Kidney (tissue), 14 donors: ENCODE results near the gene CD40. TPM values are rescaled to one million over a fixed set of nuclear protein-coding genes. Genes with fewer than 3 reads are reported as not detected.

Experiments
- DNase-seq, 5 donors: peaks; one replicate each; pipeline ENCODE4 v3.0.0-alpha.2; 2013 to 2020
- FAIRE-seq: peaks from 2 replicates; lab custom pipeline; 2012; peaks lifted over from hg19 to GRCh38; lab: Jason Lieb, UNC
- H3K27ac ChIP-seq, 2 donors: one replicate each; pipeline ENCODE4 v1.7.0; 2013; ENCODE audit warnings: low read depth in 2 of 2, low read length in 2 of 2, inconsistent platforms in 1 of 2
- H3K27me3 ChIP-seq: one replicate; pipeline ENCODE4 v1.7.1; 2013; ENCODE audit warnings: low read length, inconsistent platforms; ENCODE audit not compliant: control insufficient read depth, insufficient read depth
- H3K36me3 ChIP-seq, 3 donors: one replicate each; pipeline versions ENCODE4 v1.7.0 to v1.7.1; 2013; ENCODE audit warnings: low read length in 3 of 3, control low read depth in 1 of 3, inconsistent platforms in 1 of 3; ENCODE audit not compliant: insufficient read depth in 3 of 3, control insufficient read depth in 2 of 3
- H3K4me1 ChIP-seq, 3 donors: one replicate each; pipeline versions ENCODE4 v1.7.0 to v1.7.1; 2013; ENCODE audit warnings: low read length in 3 of 3, inconsistent platforms in 1 of 3, low read depth in 1 of 3; ENCODE audit not compliant: control insufficient read depth in 2 of 3, insufficient read depth in 2 of 3
- H3K4me3 ChIP-seq, 3 donors: one replicate each; pipeline versions ENCODE4 v1.7.0 to v1.8.1; 2013; ENCODE audit warnings: low read length in 3 of 3, control low read depth in 1 of 3, inconsistent platforms in 1 of 3
- H3K9ac ChIP-seq, 3 donors: one replicate each; pipeline versions ENCODE4 v1.7.0 to v1.7.1; 2013; ENCODE audit warnings: low read length in 3 of 3, control low read depth in 1 of 3, inconsistent platforms in 1 of 3
- H3K9me3 ChIP-seq, 3 donors: one replicate each; pipeline versions ENCODE4 v1.7.0 to v1.7.1; 2013; ENCODE audit warnings: low read length in 3 of 3, control low read depth in 1 of 3, inconsistent platforms in 1 of 3; ENCODE audit not compliant: control insufficient read depth in 2 of 3, insufficient read depth in 1 of 3
- CTCF ChIP-seq: IDR thresholded peaks from 3 replicates; pipeline ENCODE4 v1.5.1; 2012; ENCODE audit warnings: mild to moderate bottlenecking, moderate library complexity, borderline replicate concordance; ENCODE audit not compliant: insufficient read depth; ENCODE audit errors: extremely low read depth
- intact Hi-C: fragments of 100-400 bp; cut with DNase I; formaldehyde crosslinking; loops from one replicate; pipeline ENCODE4 v1.11.1; 2022
- polyA plus RNA-seq: library from polyadenylated mRNA; stranded (reverse); fragments of 350-450 nt; fragmentation: Illumina TruSeq; extraction: RNeasy Lipid Tissue Mini Kit (QIAGEN cat#74804); gene quantifications from one replicate; pipeline ENCODE4 v1.2.3, GENCODE V29; 2014; ENCODE audit warnings: low read depth, low replicate concordance; ENCODE audit not compliant: insufficient read depth
- total RNA-seq: library from RNA; stranded (reverse); fragmentation: NEBNext Ultra II Directional; extraction: Animal tissue kit (Norgen Biotek cat#: 25700); gene quantifications from one replicate; pipeline ENCODE4 v1.2.1, GENCODE V29; 2021
- donor health status: control.
- donor health status: control.
- donor health status: control.
- donor health status: control.
- donor health status: control.
- donor health status: DM: yes; HTN: yes; CAD: no.
- donor health status: Normal renal cell carcinoma (clear cell type).

CD40 gene
- total and polyA plus RNA-seq, 2 donors from 2014 or later: 15.7 to 25.2 TPM

- DNase-seq: no peak
- intact Hi-C loops: no loop called here
- Histone ChIP-seq H3K27me3 (no peaks in the 10 kb centered on the region), H3K9ac (no peak overlapping the region), H3K4me1 (peaks cover 0 to 23% (median 12%) of the 10 kb centered on the region in 3 donors), H3K4me3 (no peak overlapping the region), H3K36me3 (peaks cover 2 to 14% (median 10%) of the 10 kb centered on the region in 3 donors), H3K9me3 (no peaks in the 10 kb centered on the region), H3K27ac (no peak overlapping the region)
- TF ChIP-seq CTCF: no peak
- FAIRE-seq: no peak
Measured at GRCh38 chr20:46083101-46083500, 35.0 kb upstream of the CD40 start.

- Histone ChIP-seq H3K36me3 (peaks cover 0 to 9% (median 6%) of the 10 kb centered on the region in 3 donors), H3K9ac (no peak overlapping the region), H3K27ac (no peak overlapping the region), H3K4me1 (peaks cover 0 to 23% (median 15%) of the 10 kb centered on the region in 3 donors), H3K9me3 (no peaks in the 10 kb centered on the region), H3K4me3 (no peak overlapping the region), H3K27me3 (no peaks in the 10 kb centered on the region)
- no peak for DNase-seq
- TF ChIP-seq CTCF: no peak
- FAIRE-seq: no peak
- intact Hi-C loops: no loop called here
Measured at GRCh38 chr20:46083531-46084061, 34.5 kb upstream of the CD40 start.

GRCh38 chr20:46084805-46085178, 33.3 kb upstream of the CD40 start:
- Histone ChIP-seq H3K4me1 (peaks cover 0 to 23% (median 15%) of the 10 kb centered on the region in 3 donors), H3K27ac (no peak overlapping the region), H3K4me3 (no peak overlapping the region), H3K9me3 (no peaks in the 10 kb centered on the region), H3K27me3 (no peaks in the 10 kb centered on the region), H3K36me3 (no peaks in the 10 kb centered on the region), H3K9ac (no peak overlapping the region)
- DNase-seq: no peak
- TF ChIP-seq CTCF: no peak
- FAIRE-seq: no peak
- intact Hi-C loops: no loop called here
